ES-I3 (cell line): ENCODE data around the gene KRTAP13-2.

Experiments
- H3K36me3 ChIP-seq: 2 replicates; pipeline ENCODE4 v1.6.1; 2013; ENCODE audit warnings: mild to moderate bottlenecking, low read length, control low read depth, moderate library complexity; ENCODE audit not compliant: insufficient read depth
- H3K4me1 ChIP-seq: 2 replicates; pipeline ENCODE4 v1.6.1; 2013; ENCODE audit warnings: mild to moderate bottlenecking, control low read depth, low read length; ENCODE audit not compliant: insufficient read depth
- H3K9ac ChIP-seq: 2 replicates; pipeline ENCODE4 v1.6.1; 2013; ENCODE audit warnings: low read depth, mild to moderate bottlenecking, low read length, moderate library complexity
- H3K9me3 ChIP-seq: 2 replicates; pipeline ENCODE4 v1.6.1; 2013; ENCODE audit warnings: mild to moderate bottlenecking, low read length, moderate library complexity; ENCODE audit not compliant: control insufficient read depth, insufficient read depth

The KRTAP13-2 gene

DNA sequence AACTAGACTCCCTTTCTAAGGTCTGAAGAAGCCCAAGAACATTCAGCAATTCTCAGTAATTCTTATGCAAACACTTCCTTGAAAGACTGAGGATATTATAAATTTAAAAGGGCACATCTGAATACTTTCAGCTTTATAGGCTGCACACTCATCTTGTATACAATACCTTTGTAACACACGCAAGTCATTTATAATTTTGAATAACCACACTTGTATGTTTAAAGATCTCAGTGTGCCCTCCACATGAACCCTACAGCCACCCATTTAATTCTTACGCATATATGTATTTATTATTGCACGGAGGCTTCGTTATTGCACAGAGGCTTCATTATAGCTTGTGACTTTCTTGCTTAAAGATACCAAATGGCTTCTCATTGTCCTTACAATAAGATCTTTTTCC, 33.4 kb downstream of the KRTAP13-2 start:
- no peak overlapping the region for H3K9ac ChIP-seq
- H3K4me1 ChIP-seq, result no peaks in the 10 kb centered on the region
- H3K36me3 ChIP-seq, result no peaks in the 10 kb centered on the region
- H3K9me3 ChIP-seq, result no peaks in the 10 kb centered on the region

DNA sequence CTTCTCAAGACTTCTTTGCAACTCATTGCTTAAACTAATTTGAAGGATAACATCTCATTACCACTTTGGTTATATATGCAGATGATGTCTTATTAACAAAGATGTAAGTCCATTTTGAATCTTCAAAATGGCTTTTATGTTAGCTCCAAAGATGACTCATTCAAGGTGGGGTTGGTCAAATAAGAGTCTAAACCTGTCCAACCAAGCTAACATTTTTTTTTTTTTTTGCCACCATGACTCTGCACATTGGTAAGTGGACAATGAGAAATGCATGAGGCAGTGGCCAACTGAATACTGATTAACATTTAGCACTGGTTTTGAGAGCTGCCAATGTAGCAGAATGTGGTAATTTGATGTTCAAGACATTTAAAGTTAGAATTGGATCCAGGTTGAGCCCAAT, 34.3 kb downstream of the KRTAP13-2 start:
- H3K36me3 ChIP-seq, result no peaks in the 10 kb centered on the region
- no peaks in the 10 kb centered on the region for H3K4me1 ChIP-seq
- H3K9ac ChIP-seq, result no peak overlapping the region
- no peaks in the 10 kb centered on the region for H3K9me3 ChIP-seq

DNA sequence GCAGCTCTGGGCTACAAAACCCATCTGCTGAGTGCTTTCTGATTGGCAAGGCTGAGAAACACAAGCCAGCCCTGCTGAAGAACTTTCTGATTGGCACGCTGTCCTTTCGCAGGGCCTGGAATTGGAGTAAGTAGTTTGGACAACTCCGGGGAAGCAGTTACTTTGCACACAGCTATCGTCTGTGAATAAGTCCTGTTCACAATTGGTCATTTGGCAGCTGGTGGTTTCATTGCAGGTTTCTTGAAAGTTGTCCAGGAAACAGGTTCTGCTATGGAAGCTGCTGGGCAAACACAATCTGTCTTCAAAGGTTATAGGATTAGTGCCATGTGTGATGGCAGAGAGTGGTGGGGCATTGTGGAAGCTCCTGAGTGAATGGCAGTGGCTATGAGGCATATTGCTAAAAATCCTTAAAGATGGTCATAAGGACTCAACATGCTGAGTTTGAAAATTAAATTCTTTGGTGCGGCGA, 34.8 kb downstream of the KRTAP13-2 start, which contains the start of gene KRTAP27-1:
Gene KRTAP27-1 (minus strand): TSS at position 419 of the 469 bp plus-strand sequence. CDS start 26 bp downstream, at position 393.
- no peaks in the 10 kb centered on the region for H3K9me3 ChIP-seq
- no peak within 1 kb of the TSS for H3K9ac ChIP-seq
- no peaks in the 10 kb centered on the region for H3K4me1 ChIP-seq
- H3K36me3 ChIP-seq, result no peaks in the 10 kb centered on the region

DNA sequence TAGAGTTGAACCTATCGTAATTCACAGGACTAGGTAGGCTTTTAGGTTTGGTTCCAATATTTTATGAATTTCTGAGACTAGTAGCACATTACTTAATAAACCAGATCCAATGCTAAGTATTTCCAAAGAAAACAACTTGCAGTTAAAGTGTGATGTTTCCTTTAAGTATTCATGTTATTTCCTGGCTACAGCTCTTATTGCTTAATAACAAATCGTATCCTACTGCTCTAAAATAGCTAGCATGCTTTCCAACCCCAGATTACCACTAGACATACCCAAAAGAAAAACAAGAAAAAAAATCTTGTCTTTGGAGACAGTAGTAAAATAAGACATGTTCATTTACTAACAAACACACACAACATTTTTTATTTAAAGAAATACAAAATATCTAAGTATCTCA, 35.5 kb downstream of the KRTAP13-2 start:
- Histone ChIP-seq H3K4me1 (no peaks in the 10 kb centered on the region), H3K36me3 (no peaks in the 10 kb centered on the region), H3K9me3 (no peaks in the 10 kb centered on the region), H3K9ac (no peak overlapping the region)

DNA sequence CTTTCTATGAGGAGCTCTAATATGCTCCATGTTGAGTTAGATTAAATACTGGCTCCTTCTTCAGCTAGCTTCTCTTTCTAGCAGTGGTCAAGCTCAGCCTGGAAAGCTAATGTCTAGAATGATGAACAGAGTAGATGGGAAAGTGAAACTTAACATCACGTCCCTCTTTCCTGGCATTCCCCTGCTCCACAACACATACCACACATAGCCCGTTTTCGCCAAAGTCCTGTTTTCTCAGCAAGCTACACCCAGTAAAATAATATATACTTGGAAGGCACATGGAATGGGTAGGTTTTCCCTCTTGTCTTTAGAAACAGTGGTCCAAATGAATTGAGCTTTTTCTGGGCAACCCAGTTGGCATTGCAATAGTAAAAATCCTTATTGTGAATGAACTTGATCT, 38.3 kb downstream of the KRTAP13-2 start:
- no peaks in the 10 kb centered on the region for H3K36me3 ChIP-seq
- no peaks in the 10 kb centered on the region for H3K9me3 ChIP-seq
- no peaks in the 10 kb centered on the region for H3K4me1 ChIP-seq

DNA sequence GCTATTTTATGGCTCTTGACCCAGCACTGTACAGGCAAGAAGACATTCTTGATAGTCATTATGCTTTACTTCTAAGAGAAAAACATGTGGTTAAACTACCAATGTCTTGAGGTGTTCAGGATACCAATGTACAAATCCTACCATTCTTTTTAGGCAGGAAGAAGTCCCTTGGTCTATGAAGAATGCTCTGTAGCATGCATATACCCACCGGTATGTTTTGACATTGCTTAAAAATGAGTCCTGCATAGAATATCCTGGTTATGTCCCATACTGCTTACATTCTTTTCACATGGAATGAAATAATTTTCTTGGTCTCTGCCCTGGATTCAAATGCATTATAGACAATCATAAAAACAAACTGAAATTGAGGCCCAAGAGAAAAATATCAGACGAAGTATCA, 39.4 kb downstream of the KRTAP13-2 start:
- Histone ChIP-seq H3K9me3 (no peaks in the 10 kb centered on the region), H3K9ac (no peak overlapping the region), H3K36me3 (no peaks in the 10 kb centered on the region), H3K4me1 (no peaks in the 10 kb centered on the region)

More for the DNA sequence above, 38.3 kb downstream of the KRTAP13-2 start:
- H3K9ac ChIP-seq, result no peak overlapping the region

DNA sequence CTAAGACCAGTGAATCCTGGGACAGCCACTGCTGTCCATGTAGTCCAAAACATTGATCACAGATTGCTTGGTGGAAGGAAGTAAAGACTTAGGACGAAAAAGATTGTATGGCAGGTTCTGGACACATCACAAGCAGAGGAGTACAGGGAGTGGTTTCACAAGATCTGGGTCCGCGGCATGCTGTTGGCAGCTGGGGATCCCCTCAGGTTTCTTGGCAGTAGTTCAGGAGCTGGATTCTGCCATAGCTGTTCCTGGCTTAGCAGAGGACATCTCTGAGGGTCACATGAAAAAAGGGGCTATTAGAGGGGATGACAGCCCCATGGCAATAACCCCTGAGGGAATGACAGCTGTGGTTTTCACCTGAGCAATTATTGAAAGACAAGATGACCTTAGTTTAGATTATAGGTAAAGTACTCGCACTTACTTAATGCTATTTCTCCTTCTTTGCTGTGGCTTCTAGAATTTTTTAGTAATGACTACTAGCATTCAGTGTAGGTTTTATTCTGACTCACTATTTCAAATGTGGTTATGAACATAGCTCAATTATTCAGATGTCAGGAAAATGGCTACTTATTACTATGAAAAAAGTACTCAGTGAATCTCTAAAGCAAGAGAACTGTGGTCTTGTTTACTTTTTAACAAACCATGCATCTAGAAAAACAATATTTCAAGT, 42.7 kb downstream of the KRTAP13-2 start:
- no peaks in the 10 kb centered on the region for H3K9me3 ChIP-seq
- H3K9ac ChIP-seq, result no peak overlapping the region
- no peaks in the 10 kb centered on the region for H3K4me1 ChIP-seq
- no peaks in the 10 kb centered on the region for H3K36me3 ChIP-seq

DNA sequence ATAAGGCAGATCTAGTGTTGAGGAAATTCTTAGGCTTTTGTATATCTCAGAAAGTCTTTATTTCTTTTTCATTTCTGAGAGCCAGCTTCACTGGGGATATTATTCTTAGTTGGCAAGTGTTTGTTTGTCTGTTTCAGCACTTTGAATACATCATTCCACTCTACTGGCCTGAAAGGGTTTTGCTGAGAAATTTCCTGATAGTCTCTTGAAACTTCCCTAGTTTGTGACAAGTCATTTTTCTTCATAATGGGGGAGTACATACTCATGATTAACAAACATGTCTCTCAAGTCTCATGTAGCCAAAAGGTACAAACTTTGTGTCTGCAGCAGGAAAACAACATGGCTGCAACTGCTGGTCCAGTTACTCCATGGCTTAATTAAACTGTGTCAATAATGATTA, 45.7 kb downstream of the KRTAP13-2 start:
- no peak overlapping the region for H3K9ac ChIP-seq
- no peaks in the 10 kb centered on the region for H3K9me3 ChIP-seq
- no peaks in the 10 kb centered on the region for H3K4me1 ChIP-seq
- H3K36me3 ChIP-seq, result no peaks in the 10 kb centered on the region
